Activated naive CD4-positive, alpha-beta T cell treated with Interleukin-2 at 50 U/mL for 16 hours (primary cell): ENCODE results near the gene PIP5K1C.

Source experiments
- DNase-seq: peaks from one replicate; pipeline ENCODE4 v3.0.0-alpha.2; 2020

Gene PIP5K1C

GRCh38 chr19:3721131-3721886 lies 21.0 kb upstream of the PIP5K1C start:
- peak; percentile 96 for DNase-seq

GRCh38 chr19:3720349-3720917 lies 20.2 kb upstream of the PIP5K1C start:
- DNase-seq: no peak

- DNase-seq: no peak
These were observed 19.6 kb upstream of the PIP5K1C start for GRCh38 chr19:3719868-3720267.

GRCh38 chr19:3716147-3716668 lies 15.9 kb upstream of the PIP5K1C start:
- no peak for DNase-seq

GRCh38 chr19:3712663-3713611 lies 12.7 kb upstream of the PIP5K1C start:
- no peak for DNase-seq

- DNase-seq: no peak
These were observed 10.1 kb upstream of the PIP5K1C start for GRCh38 chr19:3710265-3710812.

GRCh38 chr19:3708207-3708931 lies 8.1 kb upstream of the PIP5K1C start, which contains the start of gene TJP3:
TJP3 (plus strand) TSS chr19:3708384; CDS start chr19:3728433, 20,049 bp downstream.
- no peak for DNase-seq

- DNase-seq: no peak
These were observed 7.6 kb upstream of the PIP5K1C start for GRCh38 chr19:3707868-3708206.

- no peak for DNase-seq
These were observed 932 bp upstream of the PIP5K1C start for GRCh38 chr19:3701200-3701599.

- DNase-seq: peak; percentile 11
These were observed 477 bp downstream of the PIP5K1C start for GRCh38 chr19:3699741-3700241.

GRCh38 chr19:3698974-3699740 lies 1.1 kb downstream of the PIP5K1C start:
- DNase-seq: peak; percentile 19

- DNase-seq: no peak
These were observed 1.8 kb downstream of the PIP5K1C start for GRCh38 chr19:3698386-3698950.

- no peak for DNase-seq
These were observed 2.4 kb downstream of the PIP5K1C start for GRCh38 chr19:3697671-3698385.

GRCh38 chr19:3697094-3697493 lies 3.2 kb downstream of the PIP5K1C start:
- DNase-seq: no peak

GRCh38 chr19:3696660-3696995 lies 3.6 kb downstream of the PIP5K1C start:
- no peak for DNase-seq

- no peak for DNase-seq
These were observed 4.1 kb downstream of the PIP5K1C start for GRCh38 chr19:3695986-3696659.

- DNase-seq: no peak
These were observed 5.0 kb downstream of the PIP5K1C start for GRCh38 chr19:3695124-3695733.

- no peak for DNase-seq
These were observed 5.7 kb downstream of the PIP5K1C start for GRCh38 chr19:3694361-3695123.
